HL-60/S4 treated with phorbol 12-myristate 13-acetate at 8.2 ng/mL for 4 days and 3 days (cell line): Measurements from ENCODE around the gene CASP3.
"Not testable (repeated sequence)": the region's sequence is repeated elsewhere in the genome, so short reads cannot be mapped to it uniquely, and the experiment has no call there.

Experiments
- in situ Hi-C: fragments of 300-500 bp; cut with MboI; formaldehyde crosslinking; loops from 2 replicates; pipeline ENCODE4 v1.15.0; 2022; ENCODE audit warnings: low sequenced_read_pairs

Gene CASP3

GRCh38 chr4:184664445-184665210 is 15.4 kb upstream of the CASP3 start:
- in situ Hi-C loops: no loop called here

DNA sequence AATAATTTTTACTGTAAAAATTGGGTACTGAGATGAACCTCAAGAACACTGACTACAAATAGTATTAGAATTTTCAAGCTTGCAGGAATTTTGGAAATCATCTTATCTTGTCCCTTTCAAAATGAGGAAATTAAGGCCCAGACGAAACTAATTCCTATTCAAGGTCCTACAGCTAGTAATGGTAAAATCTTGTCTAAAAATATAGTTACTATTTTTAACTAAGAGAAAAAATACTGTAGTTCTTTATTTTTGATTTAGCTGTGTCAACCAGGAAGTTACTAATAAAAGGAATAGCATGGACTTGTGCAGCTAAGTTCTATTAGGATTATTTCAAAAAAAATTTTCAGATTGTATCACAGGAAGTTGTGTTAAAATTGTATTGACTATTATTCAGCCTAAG is 13.0 kb upstream of the CASP3 start:
- in situ Hi-C loops: no loop called here

GRCh38 chr4:184660978-184661377 is 11.7 kb upstream of the CASP3 start:
- in situ Hi-C loops: no loop called here

GRCh38 chr4:184657820-184658219 is 8.6 kb upstream of the CASP3 start:
- in situ Hi-C loops: not testable (repeated sequence)

- in situ Hi-C loops: no loop called here
Observed at GRCh38 chr4:184657144-184657543, 7.9 kb upstream of the CASP3 start.

DNA sequence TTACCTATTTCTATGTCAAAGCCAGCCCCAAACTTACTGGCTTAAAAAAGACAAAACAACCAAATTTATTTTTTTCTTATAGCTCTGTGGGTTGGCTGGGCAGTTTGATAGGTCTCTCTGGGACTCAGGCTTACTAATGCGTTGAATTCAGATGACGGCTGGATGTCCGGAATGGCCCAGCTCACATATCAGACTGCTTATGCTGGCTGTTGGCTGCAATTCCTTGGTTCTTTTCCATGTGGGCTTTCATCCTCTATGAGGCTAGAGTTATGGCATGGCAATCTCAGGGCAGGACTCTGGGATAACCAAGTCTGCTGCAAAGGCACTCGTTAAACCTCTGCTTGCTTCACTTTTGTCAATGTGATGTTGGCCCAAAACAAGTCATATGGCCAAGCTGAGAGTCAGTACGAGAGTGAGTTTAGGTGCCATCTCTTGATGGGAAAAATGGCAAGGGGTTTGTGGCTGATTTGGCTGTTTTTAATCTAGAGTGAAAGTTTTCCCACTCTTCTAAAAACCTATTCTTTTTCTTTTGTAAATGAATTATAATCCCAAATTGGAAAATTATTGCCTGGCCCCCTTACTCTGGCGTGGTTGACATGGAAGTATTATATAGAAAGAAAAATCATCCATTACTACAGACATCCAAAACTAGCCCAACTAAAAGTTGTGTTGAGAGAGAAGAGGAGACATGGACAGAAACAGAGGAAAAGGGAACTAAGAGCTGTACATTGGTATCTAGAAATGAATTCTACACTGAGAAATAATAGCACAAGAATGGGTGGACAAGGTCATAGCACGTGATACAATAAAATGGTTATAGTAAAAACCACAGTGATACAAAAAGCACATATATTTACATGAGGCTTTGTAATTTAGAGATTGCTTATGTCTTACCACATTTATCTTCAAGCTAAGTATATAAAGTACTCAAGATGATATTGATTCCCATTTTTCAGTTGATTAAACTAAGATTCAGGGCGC is 6.9 kb upstream of the CASP3 start:
- in situ Hi-C loops: no loop called here

GRCh38 chr4:184653650-184654049 is 4.4 kb upstream of the CASP3 start:
- in situ Hi-C loops: no loop called here

GRCh38 chr4:184652681-184653080 is 3.4 kb upstream of the CASP3 start:
- in situ Hi-C loops: not testable (repeated sequence)

GRCh38 chr4:184651899-184652298 is 2.7 kb upstream of the CASP3 start:
- in situ Hi-C loops: no loop called here

- in situ Hi-C loops: no loop called here
Observed at GRCh38 chr4:184649971-184650855, 966 bp upstream of the CASP3 start.

GRCh38 chr4:184648313-184649025 is 778 bp downstream of the CASP3 start:
- in situ Hi-C loops: no loop called here

DNA sequence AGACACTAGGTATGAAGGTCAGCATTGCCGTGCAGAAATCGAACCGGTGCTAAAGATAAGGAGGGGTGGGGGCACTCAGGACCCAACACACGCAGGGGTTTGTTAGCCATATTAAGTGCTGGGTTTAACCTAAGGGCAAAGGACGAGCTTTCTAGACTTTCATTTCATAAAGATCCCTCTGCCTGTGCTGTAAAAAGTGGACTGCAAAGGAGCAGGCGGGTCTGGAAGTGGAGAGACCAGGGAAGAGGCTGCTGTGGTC is 1.3 kb downstream of the CASP3 start:
- in situ Hi-C loops: no loop called here

- in situ Hi-C loops: no loop called here
Observed at GRCh38 chr4:184647266-184648053, 1.8 kb downstream of the CASP3 start.

DNA sequence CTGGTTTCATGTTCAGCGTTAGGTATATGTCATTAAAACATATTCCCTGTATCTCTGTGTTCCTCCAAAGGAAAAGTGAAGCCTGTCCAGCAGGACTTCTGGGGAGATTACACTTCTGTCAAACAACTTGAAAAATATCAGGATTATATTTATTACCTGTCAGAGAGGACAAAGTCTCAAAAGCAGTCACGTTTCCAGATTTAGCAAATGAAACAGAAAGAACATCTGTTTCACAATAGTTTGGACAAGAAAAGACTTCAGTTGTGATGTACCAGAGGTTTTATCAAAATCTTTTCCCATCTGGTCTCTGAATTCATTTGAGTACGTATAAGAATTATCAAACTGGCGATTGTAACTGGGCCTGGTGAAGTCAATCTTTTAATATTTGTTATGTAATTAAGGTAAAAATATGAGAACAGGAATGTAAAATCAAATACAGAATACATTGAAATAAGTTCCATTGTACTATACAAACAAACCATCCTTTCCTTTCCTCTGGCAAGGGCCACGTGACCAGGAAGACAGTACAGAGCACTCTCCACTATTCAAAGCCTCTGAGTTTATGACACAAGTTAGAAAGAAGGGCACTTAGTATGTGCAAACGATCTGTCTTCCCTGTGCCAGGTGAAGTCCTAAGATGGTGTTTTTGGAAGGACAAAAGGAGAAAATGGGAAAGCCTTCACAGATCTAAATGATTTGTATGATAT is 3.2 kb downstream of the CASP3 start:
- in situ Hi-C loops: no loop called here

- in situ Hi-C loops: no loop called here
Observed at GRCh38 chr4:184644553-184645307, 4.5 kb downstream of the CASP3 start.

DNA sequence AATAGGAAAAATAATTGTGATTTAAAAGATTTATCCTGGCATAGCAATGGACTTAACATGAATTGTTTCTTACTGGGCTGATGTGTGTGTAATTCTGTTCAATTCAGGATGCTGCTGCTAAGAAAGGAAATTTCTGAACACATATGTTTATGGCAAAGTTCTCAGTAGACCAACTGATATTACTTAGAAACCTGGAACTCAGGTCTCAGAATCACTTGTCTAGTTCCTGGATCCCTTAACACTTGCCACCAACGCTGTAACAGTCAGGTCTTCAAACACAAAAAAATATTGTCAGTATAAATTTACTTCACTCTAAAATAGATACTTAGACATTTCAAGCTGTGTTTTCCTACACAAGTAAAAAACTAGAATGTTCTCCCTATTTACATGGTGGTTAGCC is 5.5 kb downstream of the CASP3 start:
- in situ Hi-C loops: no loop called here

GRCh38 chr4:184641451-184641850 is 7.8 kb downstream of the CASP3 start:
- in situ Hi-C loops: no loop called here

- in situ Hi-C loops: no loop called here
Observed at GRCh38 chr4:184641022-184641421, 8.2 kb downstream of the CASP3 start.
